Uterus (tissue), 4 donors: ENCODE data around the gene DCAF6. TPM values are rescaled to one million over a fixed set of nuclear protein-coding genes. Genes with fewer than 3 reads are reported as not detected.

Source experiments
- DNase-seq, 2 donors: peaks; one replicate each; pipeline ENCODE4 v3.0.0-alpha.2; 2019 to 2020
- H3K27ac ChIP-seq, 2 donors: fragments of 200-600 bp; sonication (generic); 1 replicate in 1 of 2; 2 replicates in 1 of 2; pipeline ENCODE4 v1.5.1; 2016 to 2018
- H3K27me3 ChIP-seq, 2 donors: fragments of 200-600 bp; sonication (generic); one replicate each; pipeline ENCODE4 v1.5.1; 2018 to 2019; ENCODE audit warnings: control low read depth in 1 of 2
- H3K36me3 ChIP-seq, 2 donors: fragments of 200-600 bp; sonication (generic); one replicate each; pipeline ENCODE4 v1.5.1; 2019; ENCODE audit warnings: control low read depth in 1 of 2
- H3K4me1 ChIP-seq, 2 donors: fragments of 200-600 bp; sonication (generic); one replicate each; pipeline ENCODE4 v1.5.1; 2018 to 2019; ENCODE audit warnings: control low read depth in 1 of 2
- H3K4me3 ChIP-seq, 2 donors: fragments of 200-600 bp; sonication (generic); 1 replicate in 1 of 2; 2 replicates in 1 of 2; pipeline ENCODE4 v1.5.1; 2018 to 2019; ENCODE audit warnings: mild to moderate bottlenecking in 1 of 2
- H3K9me3 ChIP-seq, 2 donors: fragments of 200-600 bp; sonication (generic); one replicate each; pipeline ENCODE4 v1.5.1; 2019; ENCODE audit warnings: control low read depth in 1 of 2
- POLR2A ChIP-seq, 2 donors: fragments of 450-650 bp; IDR thresholded peaks; one replicate each; pipeline ENCODE4 v1.6.1; 2016; ENCODE audit warnings: antibody characterized with exemption in 2 of 2, mild to moderate bottlenecking in 1 of 2, moderate library complexity in 1 of 2
- intact Hi-C: fragments of 100-400 bp; cut with DNase I; formaldehyde crosslinking; loops from one replicate; pipeline ENCODE4 v1.15.1; 2023; ENCODE audit warnings: low total_unique reads
- total RNA-seq, 4 donors: library from RNA; depleted of rRNA in 3 of 4; stranded (reverse); fragments of >200 nt in 3 of 4; gene quantifications; one replicate each; pipeline versions ENCODE4 v1.1.0 to v1.2.4, GENCODE V29; 2014 to 2023
- TF ChIP-seq, protein P1 (sequence below), 4 experiments: fragments of 200-600 bp in 2 of 4; fragments of 450-650 bp in 2 of 4; sonication (generic) in 2 of 4; IDR thresholded peaks; one replicate each; pipeline ENCODE4 v1.5.1; 2016 to 2019; ENCODE audit warnings: antibody characterized with exemption in 4 of 4, mild to moderate bottlenecking in 2 of 4, moderate library complexity in 1 of 4
- donor health status: DM: yes; HTN: yes; CAD: no.

Gene DCAF6
- total RNA-seq, 4 donors from 2014 or later, result 19.1 to 77.7 (median 44.9) TPM

DNA sequence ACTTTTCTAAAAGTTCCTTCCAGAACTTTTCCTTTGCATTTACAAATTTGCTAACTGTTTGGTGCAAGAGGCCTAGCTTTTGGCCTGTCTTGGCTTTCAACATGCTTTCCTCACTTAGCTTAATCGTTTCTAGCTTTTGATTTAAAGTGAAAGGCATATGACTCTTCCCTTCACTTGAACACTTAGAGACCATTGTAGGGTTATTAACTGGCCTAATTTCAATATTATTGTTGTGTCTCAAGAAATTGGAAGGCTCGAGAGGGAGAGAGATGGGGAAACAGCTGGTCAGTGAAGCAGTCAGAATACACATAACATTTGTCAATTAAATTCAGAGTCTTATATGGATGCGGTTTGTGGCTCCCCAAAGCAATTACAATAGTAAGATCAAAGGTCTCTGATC, 63.4 kb downstream of the DCAF6 start:
- Histone ChIP-seq H3K9me3 (no peaks in the 10 kb centered on the region), H3K36me3 (no peaks in the 10 kb centered on the region), H3K27me3 (no peaks in the 10 kb centered on the region), H3K4me1 (no peaks in the 10 kb centered on the region), H3K4me3 (no peak overlapping the region), H3K27ac (no peak overlapping the region)
- TF ChIP-seq POLR2A (IDR thresholded peaks at IDR 0.05), result no peak
- TF ChIP-seq, protein P1, sequence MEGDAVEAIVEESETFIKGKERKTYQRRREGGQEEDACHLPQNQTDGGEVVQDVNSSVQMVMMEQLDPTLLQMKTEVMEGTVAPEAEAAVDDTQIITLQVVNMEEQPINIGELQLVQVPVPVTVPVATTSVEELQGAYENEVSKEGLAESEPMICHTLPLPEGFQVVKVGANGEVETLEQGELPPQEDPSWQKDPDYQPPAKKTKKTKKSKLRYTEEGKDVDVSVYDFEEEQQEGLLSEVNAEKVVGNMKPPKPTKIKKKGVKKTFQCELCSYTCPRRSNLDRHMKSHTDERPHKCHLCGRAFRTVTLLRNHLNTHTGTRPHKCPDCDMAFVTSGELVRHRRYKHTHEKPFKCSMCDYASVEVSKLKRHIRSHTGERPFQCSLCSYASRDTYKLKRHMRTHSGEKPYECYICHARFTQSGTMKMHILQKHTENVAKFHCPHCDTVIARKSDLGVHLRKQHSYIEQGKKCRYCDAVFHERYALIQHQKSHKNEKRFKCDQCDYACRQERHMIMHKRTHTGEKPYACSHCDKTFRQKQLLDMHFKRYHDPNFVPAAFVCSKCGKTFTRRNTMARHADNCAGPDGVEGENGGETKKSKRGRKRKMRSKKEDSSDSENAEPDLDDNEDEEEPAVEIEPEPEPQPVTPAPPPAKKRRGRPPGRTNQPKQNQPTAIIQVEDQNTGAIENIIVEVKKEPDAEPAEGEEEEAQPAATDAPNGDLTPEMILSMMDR (IDR thresholded peaks at IDR 0.05), result no peak
- intact Hi-C loops, result no loop called here
- no peak for DNase-seq

DNA sequence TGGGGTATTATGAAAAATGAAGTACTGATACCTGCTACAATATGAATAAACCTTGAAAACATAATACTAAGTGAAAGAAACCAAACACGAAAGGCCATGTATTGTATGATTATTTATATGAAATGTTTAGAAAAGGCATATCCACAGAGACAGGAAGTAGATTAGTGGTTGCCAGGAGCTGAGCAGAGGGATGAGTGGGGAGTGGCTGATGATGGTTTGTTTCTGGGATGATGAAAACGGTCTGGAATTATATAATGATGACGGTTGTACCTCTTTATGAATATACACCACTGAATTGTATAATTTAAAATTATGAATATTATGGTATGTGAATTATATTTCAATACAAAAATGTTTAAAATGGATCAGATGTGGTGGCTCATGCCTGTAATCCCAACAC, 64.2 kb downstream of the DCAF6 start:
- TF ChIP-seq, protein P1 (IDR thresholded peaks at IDR 0.05), result no peak
- no peak for TF ChIP-seq POLR2A (IDR thresholded peaks at IDR 0.05)
- DNase-seq, result no peak
- H3K9me3 ChIP-seq, result no peaks in the 10 kb centered on the region
- no peaks in the 10 kb centered on the region for H3K36me3 ChIP-seq
- no peaks in the 10 kb centered on the region for H3K4me1 ChIP-seq
- no peak overlapping the region for H3K4me3 ChIP-seq
- H3K27ac ChIP-seq, result no peak overlapping the region
- intact Hi-C loops, result no loop called here
- H3K27me3 ChIP-seq, result no peaks in the 10 kb centered on the region

DNA sequence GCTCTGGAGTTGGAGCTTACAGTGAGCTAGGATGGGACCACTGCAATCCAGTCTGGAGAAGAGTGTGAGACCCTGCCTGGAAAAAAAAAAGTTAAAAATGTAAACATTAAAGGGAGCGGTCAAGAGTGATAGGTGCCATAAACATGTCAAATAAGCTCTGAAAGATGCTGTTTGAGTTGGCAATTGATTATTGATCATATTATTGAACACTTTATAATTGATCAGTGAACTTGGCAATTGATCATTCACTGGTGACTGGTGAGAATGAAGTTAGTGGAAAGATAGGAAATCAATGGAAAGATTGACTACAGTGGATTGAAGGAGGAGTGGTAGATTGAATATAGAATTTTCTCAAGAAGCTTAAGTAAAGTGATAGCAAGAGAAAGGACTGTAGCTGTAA, 64.7 kb downstream of the DCAF6 start:
- TF ChIP-seq, protein P1 (IDR thresholded peaks at IDR 0.05), result no peak
- no peak for TF ChIP-seq POLR2A (IDR thresholded peaks at IDR 0.05)
- Histone ChIP-seq H3K4me3 (no peak overlapping the region), H3K4me1 (no peaks in the 10 kb centered on the region), H3K27me3 (no peaks in the 10 kb centered on the region), H3K9me3 (no peaks in the 10 kb centered on the region), H3K36me3 (no peaks in the 10 kb centered on the region), H3K27ac (no peak overlapping the region)
- no peak for DNase-seq
- intact Hi-C loops, result no loop called here

DNA sequence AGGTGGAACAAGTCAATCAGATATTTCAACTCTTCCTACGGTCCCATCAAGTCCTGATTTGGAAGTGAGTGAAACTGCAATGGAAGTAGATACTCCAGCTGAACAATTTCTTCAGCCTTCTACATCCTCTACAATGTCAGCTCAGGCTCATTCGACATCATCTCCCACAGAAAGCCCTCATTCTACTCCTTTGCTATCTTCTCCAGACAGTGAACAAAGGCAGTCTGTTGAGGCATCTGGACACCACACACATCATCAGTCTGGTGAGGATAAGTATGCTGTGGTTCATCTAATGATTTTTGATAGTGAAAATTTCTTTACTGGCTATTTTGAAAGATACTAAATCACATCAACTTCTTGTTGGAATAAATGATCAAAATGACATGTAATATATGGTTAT, 68.0 kb downstream of the DCAF6 start:
- intact Hi-C loops, result no loop called here
- Histone ChIP-seq H3K4me3 (no peak overlapping the region), H3K36me3 (no peaks in the 10 kb centered on the region), H3K9me3 (no peaks in the 10 kb centered on the region), H3K4me1 (no peaks in the 10 kb centered on the region), H3K27ac (no peak overlapping the region), H3K27me3 (no peaks in the 10 kb centered on the region)
- no peak for DNase-seq
- TF ChIP-seq, protein P1 (IDR thresholded peaks at IDR 0.05), result no peak
- no peak for TF ChIP-seq POLR2A (IDR thresholded peaks at IDR 0.05)

DNA sequence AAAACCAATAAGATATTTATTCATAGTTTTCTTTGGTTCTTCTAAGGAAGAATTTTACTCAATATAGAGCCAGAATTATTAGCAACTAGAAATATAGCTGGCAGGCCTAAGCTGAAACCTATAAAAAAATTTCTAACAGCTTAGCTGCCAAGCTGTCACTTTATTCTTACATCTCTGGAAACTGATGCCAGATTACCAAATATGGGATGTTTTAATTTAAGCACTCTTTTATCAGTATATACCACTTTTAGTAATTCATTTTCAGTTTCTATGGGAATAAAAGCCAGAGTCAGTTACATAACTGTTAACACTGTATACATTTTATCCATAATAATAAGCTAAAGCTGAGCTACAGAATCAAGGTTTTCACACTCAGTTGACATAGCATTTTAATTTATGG, 69.0 kb downstream of the DCAF6 start:
- no peaks in the 10 kb centered on the region for H3K36me3 ChIP-seq
- no peak for DNase-seq
- H3K27me3 ChIP-seq, result no peaks in the 10 kb centered on the region
- TF ChIP-seq, protein P1 (IDR thresholded peaks at IDR 0.05), result no peak
- no peak for TF ChIP-seq POLR2A (IDR thresholded peaks at IDR 0.05)
- no peaks in the 10 kb centered on the region for H3K4me1 ChIP-seq
- no peaks in the 10 kb centered on the region for H3K9me3 ChIP-seq
- H3K27ac ChIP-seq, result no peak overlapping the region
- H3K4me3 ChIP-seq, result no peak overlapping the region
- intact Hi-C loops, result no loop called here
